GM12878 (cell line): ENCODE data around the gene TFDP1. TPM values are rescaled to one million over a fixed set of nuclear protein-coding genes. Genes with fewer than 3 reads are reported as not detected.

Experiments used
- ATAC-seq: fragments of 200-7000 bp; cut with Tn5 transposase; 3 replicates; pipeline ENCODE4 v1.9.1; 2020; ENCODE audit warnings: mild to moderate bottlenecking, moderate library complexity
- BruUV-seq: library from RNA; stranded (reverse); fragments of 400-500 nt; replicated peaks from 2 replicates; lab custom pipeline; 2021; lab: Mats Ljungman, UMichigan
- CTCF ChIA-PET: fragments of 300-600 bp; sonication (Branson Sonifier 250); formaldehyde crosslinking; extraction: SDS; loops from one replicate; lab custom pipeline; 2021; ENCODE audit warnings: inconsistent platforms; lab: Yijun Ruan, JAX
- POLR2A ChIA-PET: fragments of 350-600 bp; formaldehyde crosslinking; extraction: SDS; loops from one replicate; lab custom pipeline; 2021; ENCODE audit warnings: inconsistent platforms; lab: Charles Lee
- RAD21 ChIA-PET: fragments of 300-600 bp; sonication (Branson Sonifier 250); formaldehyde crosslinking; loops from one replicate; lab custom pipeline; 2023; ENCODE audit warnings: antibody characterized with exemption; ENCODE audit not compliant: unreplicated experiment; lab: Charles Lee
- SMC1A ChIA-PET: fragments of 300-600 bp; sonication (Branson Sonifier 250); formaldehyde crosslinking; loops from one replicate; lab custom pipeline; 2023; ENCODE audit not compliant: unreplicated experiment, uncharacterized antibody; lab: Charles Lee
- DNase-seq: peaks from one replicate; pipeline ENCODE4 v3.0.0-alpha.2; 2011; ENCODE audit warnings: low read depth, low spot score
- FAIRE-seq: peaks from 3 replicates; lab custom pipeline; 2011; peaks lifted over from hg19 to GRCh38; lab: Jason Lieb, UNC
- H2AFZ ChIP-seq: 2 replicates; pipeline ENCODE4 v1.6.0; 2011; ENCODE audit warnings: low read depth, low read length, control low read depth; ENCODE audit not compliant: control insufficient read depth
- H3K27ac ChIP-seq: 2 replicates; pipeline ENCODE4 v1.5.1; 2011; ENCODE audit warnings: control low read depth; ENCODE audit not compliant: control insufficient read depth, insufficient read depth
- H3K27me3 ChIP-seq, 2 experiments: replicated peaks in 1 of 2; 2 replicates each; pipeline versions ENCODE4 v1.6.0 to v1.6.1; 2011; ENCODE audit warnings: low read length in 1 of 2; ENCODE audit not compliant: control insufficient read depth in 2 of 2, insufficient read depth in 2 of 2
- H3K36me3 ChIP-seq, 2 experiments: 2 replicates each; pipeline ENCODE4 v1.5.1; 2011; ENCODE audit warnings: low read length in 1 of 2; ENCODE audit not compliant: control insufficient read depth in 2 of 2, insufficient read depth in 2 of 2
- H3K4me1 ChIP-seq: 2 replicates; pipeline ENCODE4 v1.6.1; 2011; ENCODE audit warnings: mild to moderate bottlenecking, low read length, moderate library complexity, mixed read lengths; ENCODE audit not compliant: control insufficient read depth, insufficient read depth
- H3K4me2 ChIP-seq: 2 replicates; pipeline ENCODE4 v1.6.0; 2011; ENCODE audit warnings: control low read depth; ENCODE audit not compliant: control insufficient read depth, insufficient read depth
- H3K4me3 ChIP-seq: fragments of 200-600 bp; sonication (generic); 2 replicates; pipeline ENCODE4 v1.5.1; 2016
- H3K79me2 ChIP-seq: 2 replicates; pipeline ENCODE4 v1.6.0; 2011; ENCODE audit warnings: low read length; ENCODE audit not compliant: control insufficient read depth, insufficient read depth
- H3K9ac ChIP-seq: 2 replicates; pipeline ENCODE4 v1.8.0; 2011; ENCODE audit warnings: low read length, control low read depth, mixed read lengths; ENCODE audit not compliant: control insufficient read depth, insufficient read depth
- H3K9me3 ChIP-seq: replicated peaks from 3 replicates; pipeline ENCODE4 v1.5.1; 2011; ENCODE audit warnings: mild to moderate bottlenecking, low read length; ENCODE audit not compliant: control insufficient read depth, insufficient read depth
- H4K20me1 ChIP-seq: 2 replicates; pipeline ENCODE4 v1.6.0; 2011; ENCODE audit not compliant: control insufficient read depth, insufficient read depth
- ASH2L ChIP-seq: fragments of 300-600, 200-600 bp; sonication (generic); IDR thresholded peaks from 2 replicates; pipeline ENCODE4 v1.6.1; 2017; ENCODE audit warnings: low read depth, mild to moderate bottlenecking, borderline replicate concordance
- CEBPB ChIP-seq, 2 experiments: fragments of 150-350 bp in 1 of 2; IDR thresholded peaks; 2 replicates each; pipeline ENCODE4 v1.6.1; 2012 to 2014; ENCODE audit warnings: low read depth in 2 of 2, low read length in 2 of 2, borderline replicate concordance in 1 of 2, inconsistent platforms in 1 of 2
- ESRRA ChIP-seq: IDR thresholded peaks from 2 replicates; pipeline ENCODE4 v1.6.1; 2012; ENCODE audit warnings: mild to moderate bottlenecking, low read length, improper control_type of control experiment
- HDGF ChIP-seq: fragments of 450-650 bp; IDR thresholded peaks from 2 replicates; pipeline ENCODE4 v1.6.1; 2016; ENCODE audit warnings: antibody characterized with exemption
- KAT2A ChIP-seq: conservative IDR thresholded peaks from 2 replicates; pipeline ENCODE4 v1.6.1; 2011; ENCODE audit warnings: low read depth, low read length; ENCODE audit not compliant: control insufficient read depth
- KLF5 ChIP-seq: fragments of 450-650 bp; IDR thresholded peaks from 2 replicates; pipeline ENCODE4 v1.6.1; 2014; ENCODE audit warnings: mild to moderate bottlenecking; ENCODE audit not compliant: partially characterized antibody
- MTA3 ChIP-seq: IDR thresholded peaks from 2 replicates; pipeline ENCODE4 v1.6.1; 2012; ENCODE audit warnings: low read length, inconsistent platforms, borderline replicate concordance
- NBN ChIP-seq: fragments of 450-650 bp; IDR thresholded peaks from 2 replicates; pipeline ENCODE4 v1.6.1; 2016
- NFXL1 ChIP-seq: fragments of 450-650 bp; IDR thresholded peaks from 2 replicates; pipeline ENCODE4 v1.6.1; 2017; ENCODE audit warnings: antibody characterized with exemption, mild to moderate bottlenecking, borderline replicate concordance
- PML ChIP-seq: IDR thresholded peaks from 2 replicates; pipeline ENCODE4 v1.6.1; 2012; ENCODE audit warnings: low read length, inconsistent platforms
- SMAD5 ChIP-seq: IDR thresholded peaks from 2 replicates; pipeline ENCODE4 v1.6.1; 2016; ENCODE audit warnings: antibody characterized with exemption, low read depth
- STAT1 ChIP-seq: fragments of 450-650 bp; conservative IDR thresholded peaks from 2 replicates; pipeline ENCODE4 v1.6.1; 2014; ENCODE audit warnings: antibody characterized with exemption, mild to moderate bottlenecking
- STAT3 ChIP-seq: IDR thresholded peaks from 2 replicates; pipeline ENCODE4 v1.6.1; 2011; ENCODE audit warnings: low read depth, low read length, improper control_type of control experiment
- SUPT20H ChIP-seq: IDR thresholded peaks from 2 replicates; pipeline ENCODE4 v1.6.1; 2011; ENCODE audit warnings: low read depth, mild to moderate bottlenecking, low read length, moderate library complexity, borderline replicate concordance; ENCODE audit not compliant: control insufficient read depth
- TARDBP ChIP-seq: IDR thresholded peaks from 2 replicates; pipeline ENCODE4 v1.6.1; 2016; ENCODE audit warnings: borderline replicate concordance
- TCF12 ChIP-seq: IDR thresholded peaks from 2 replicates; pipeline ENCODE4 v1.6.1; 2011; ENCODE audit warnings: low read depth, mild to moderate bottlenecking, low read length
- ZBTB4 ChIP-seq: fragments of 450-650 bp; formaldehyde crosslinking; IDR thresholded peaks from 2 replicates; pipeline ENCODE4 v1.4.0; 2022; ENCODE audit warnings: mild to moderate bottlenecking, moderate library complexity
- ZSCAN29 ChIP-seq: fragments of 450-650 bp; IDR thresholded peaks from 2 replicates; pipeline ENCODE4 v1.6.1; 2017; ENCODE audit warnings: mild to moderate bottlenecking, moderate library complexity
- WGBS: methylation state at CpG from one replicate; pipeline ENCODE4 v1.1.6; 2016; ENCODE audit warnings: low lambda C conversion rate; ENCODE audit not compliant: insufficient replicate concordance, insufficient coverage; ENCODE audit errors: missing lambda C conversion rate; 5-methylcytosine and 5-hydroxymethylcytosine counted together
- in situ Hi-C: fragments of 300-500 bp; cut with MboI; formaldehyde crosslinking; loops from 9 replicates; pipeline ENCODE4 v1.14.3; 2018; ENCODE audit warnings: mixed read lengths
- intact Hi-C: fragments of 100-400 bp; cut with micrococcal nuclease; formaldehyde crosslinking; loops from one replicate; pipeline ENCODE4 v1.14.2; 2022; ENCODE audit not compliant: unreplicated experiment
- polyA plus RNA-seq, 11 experiments: library from polyadenylated mRNA; depleted of rRNA in 4 of 11; unstranded in 6 of 11; stranded (reverse) in 5 of 11; fragments of >200 nt; fragmentation: Nextera tagmentation in 4 of 11; fragmentation: Illumina TruSeq in 1 of 11; extraction: Ambion mirVana in 4 of 11; extraction: Trizol in 1 of 11; gene quantifications; 1 replicate in 1 of 11; 2 replicates in 10 of 11; pipeline versions ENCODE4 v1.2.1 to v1.2.3, GENCODE V29; 2011 to 2016; ENCODE audit warnings: inconsistent platforms in 2 of 11, missing spikeins in 2 of 11, low read depth in 1 of 11
- total RNA-seq, 4 experiments: library from RNA; depleted of rRNA in 3 of 4; stranded (reverse); fragments of >200 nt in 3 of 4; fragmentation: Illumina TruSeq in 1 of 4; extraction: Trizol in 1 of 4; gene quantifications; 2 replicates each; pipeline versions ENCODE4 v1.2.1 to v1.2.3, GENCODE V29; 2013 to 2021
- TF ChIP-seq, protein P1 (sequence below): fragments of 450-650 bp; IDR thresholded peaks from 2 replicates; pipeline ENCODE4 v1.6.1; 2017; ENCODE audit warnings: mild to moderate bottlenecking, moderate library complexity

Gene TFDP1
- total and polyA plus RNA-seq, 10 of the 15 experiments (the other 5 are each of a cell fraction or from before 2014, with no cell fraction given) = 37.7 to 254 (median 119) TPM

DNA sequence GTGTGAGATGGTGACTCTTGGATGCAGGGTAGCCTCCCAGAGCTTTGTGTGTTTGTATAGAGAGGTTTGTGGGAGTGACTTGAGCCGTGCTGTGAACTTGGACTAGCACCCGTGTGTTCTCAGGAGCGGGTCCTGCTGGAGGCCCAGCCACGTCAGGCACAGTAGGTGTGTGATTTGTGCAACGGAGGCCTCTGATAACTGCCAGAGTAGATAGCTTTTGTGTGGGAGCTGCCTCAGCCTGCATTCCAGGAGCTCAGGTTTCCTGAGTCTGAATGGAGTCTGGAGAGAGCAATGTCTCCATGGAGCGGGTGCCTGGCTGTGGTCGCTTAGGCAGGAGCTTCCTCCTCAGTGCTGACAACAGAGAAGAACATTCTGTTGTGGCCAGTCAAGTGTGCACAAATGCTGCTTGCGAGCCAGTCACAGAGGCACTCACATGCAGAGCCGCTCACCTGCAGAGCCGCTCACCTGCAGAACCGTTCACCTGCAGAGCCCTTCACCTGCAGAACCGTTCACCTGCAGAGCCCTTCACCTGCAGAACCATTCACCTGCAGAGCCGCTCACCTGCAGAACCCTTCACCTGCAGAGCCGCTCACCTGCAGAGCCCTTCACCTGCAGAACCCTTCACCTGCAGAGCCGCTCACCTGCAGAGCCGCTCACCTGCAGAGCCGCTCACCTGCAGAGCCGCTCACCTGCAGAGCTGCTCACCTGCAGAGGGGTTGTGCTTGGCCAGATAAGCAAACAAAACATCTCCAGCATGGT is 32.6 kb downstream of the TFDP1 start:
- SMC1A ChIA-PET = no interaction called here
- H3K4me1 ChIP-seq = no peaks in the 10 kb centered on the region

More for the DNA sequence above, 32.6 kb downstream of the TFDP1 start:
- no TSS peak for BruUV-seq
- Histone ChIP-seq H3K9ac (no peak overlapping the region), H3K27me3 (no peaks in the 10 kb centered on the region), H3K79me2 (peaks cover 19% of the 10 kb centered on the region), H2AFZ (no peak overlapping the region), H3K4me3 (no peak overlapping the region), H3K9me3 (no peaks in the 10 kb centered on the region), H3K27ac (no peak overlapping the region), H3K36me3 (peaks cover 8 to 23% of the 10 kb centered on the region in 2 experiments; a peak in 3 of 4 replicates), H4K20me1 (peaks cover under 1% of the 10 kb centered on the region; the same call in 1 of the 2 replicates), H3K4me2 (no peak overlapping the region)
- ChIA-PET POLR2A (interaction anchor here (0.6 kb wide), 1 partner anchor 1105 kb away, joined by 7 read pairs; no protein-coding TSS in a partner anchor), RAD21 (no interaction called here), CTCF (no interaction called here)
- TF ChIP-seq PML (no peak), KLF5 (no peak), NBN (no peak), ZBTB4 (CRISPR knock-in tag) (no peak), NFXL1 (no peak), ESRRA (no peak), SUPT20H (no peak), KAT2A (no peak), STAT1 (no peak), SMAD5 (no peak), ZSCAN29 (no peak), CEBPB (IDR thresholded peaks at IDR 0.05; ENCODE audit: borderline replicate concordance in 1 of 2, low read depth in 2 of 2, low read length in 2 of 2) (no peak), TARDBP (no peak), ASH2L (no peak), STAT3 (no peak), HDGF (no peak), MTA3 (no peak), TCF12 (no peak)
- TF ChIP-seq, protein P1, sequence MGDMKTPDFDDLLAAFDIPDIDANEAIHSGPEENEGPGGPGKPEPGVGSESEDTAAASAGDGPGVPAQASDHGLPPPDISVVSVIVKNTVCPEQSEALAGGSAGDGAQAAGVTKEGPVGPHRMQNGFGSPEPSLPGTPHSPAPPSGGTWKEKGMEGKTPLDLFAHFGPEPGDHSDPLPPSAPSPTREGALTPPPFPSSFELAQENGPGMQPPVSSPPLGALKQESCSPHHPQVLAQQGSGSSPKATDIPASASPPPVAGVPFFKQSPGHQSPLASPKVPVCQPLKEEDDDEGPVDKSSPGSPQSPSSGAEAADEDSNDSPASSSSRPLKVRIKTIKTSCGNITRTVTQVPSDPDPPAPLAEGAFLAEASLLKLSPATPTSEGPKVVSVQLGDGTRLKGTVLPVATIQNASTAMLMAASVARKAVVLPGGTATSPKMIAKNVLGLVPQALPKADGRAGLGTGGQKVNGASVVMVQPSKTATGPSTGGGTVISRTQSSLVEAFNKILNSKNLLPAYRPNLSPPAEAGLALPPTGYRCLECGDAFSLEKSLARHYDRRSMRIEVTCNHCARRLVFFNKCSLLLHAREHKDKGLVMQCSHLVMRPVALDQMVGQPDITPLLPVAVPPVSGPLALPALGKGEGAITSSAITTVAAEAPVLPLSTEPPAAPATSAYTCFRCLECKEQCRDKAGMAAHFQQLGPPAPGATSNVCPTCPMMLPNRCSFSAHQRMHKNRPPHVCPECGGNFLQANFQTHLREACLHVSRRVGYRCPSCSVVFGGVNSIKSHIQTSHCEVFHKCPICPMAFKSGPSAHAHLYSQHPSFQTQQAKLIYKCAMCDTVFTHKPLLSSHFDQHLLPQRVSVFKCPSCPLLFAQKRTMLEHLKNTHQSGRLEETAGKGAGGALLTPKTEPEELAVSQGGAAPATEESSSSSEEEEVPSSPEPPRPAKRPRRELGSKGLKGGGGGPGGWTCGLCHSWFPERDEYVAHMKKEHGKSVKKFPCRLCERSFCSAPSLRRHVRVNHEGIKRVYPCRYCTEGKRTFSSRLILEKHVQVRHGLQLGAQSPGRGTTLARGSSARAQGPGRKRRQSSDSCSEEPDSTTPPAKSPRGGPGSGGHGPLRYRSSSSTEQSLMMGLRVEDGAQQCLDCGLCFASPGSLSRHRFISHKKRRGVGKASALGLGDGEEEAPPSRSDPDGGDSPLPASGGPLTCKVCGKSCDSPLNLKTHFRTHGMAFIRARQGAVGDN = no peak
- 88% methylated on average over 18 of the region's 18 CpGs for WGBS
- intact Hi-C loops = no loop called here
- in situ Hi-C loops = no loop called here
- FAIRE-seq (no peak), DNase-seq (no peak), ATAC-seq (no peak)
